Right kidney (tissue), 1 donor: ENCODE measurements around the gene UBASH3A.

Experiments
- DNase-seq: peaks from one replicate; pipeline ENCODE4 v3.0.0-alpha.2; 2016

Gene UBASH3A

DNA sequence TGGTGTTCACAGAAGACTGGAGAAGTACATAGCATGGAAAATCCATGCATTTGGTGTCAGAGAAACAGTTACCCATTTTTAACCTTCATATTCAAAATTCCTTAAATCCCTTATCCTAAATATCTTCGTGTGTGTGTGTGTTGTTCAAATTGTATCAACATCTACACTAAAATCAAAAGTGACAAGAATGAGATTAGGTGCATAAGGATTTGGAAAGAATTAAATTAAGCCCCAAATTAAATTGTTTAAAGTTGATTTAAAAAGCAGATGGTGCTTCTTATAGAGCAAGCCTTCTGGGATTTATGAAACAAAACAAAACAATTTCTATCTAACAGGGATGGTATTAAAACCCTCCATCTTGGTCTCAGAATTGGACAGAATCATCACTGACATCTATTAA, 87.6 kb downstream of the UBASH3A start:
- DNase-seq: no peak

GRCh38 chr21:42492201-42492600, 88.5 kb downstream of the UBASH3A start:
- DNase-seq: no peak

DNA sequence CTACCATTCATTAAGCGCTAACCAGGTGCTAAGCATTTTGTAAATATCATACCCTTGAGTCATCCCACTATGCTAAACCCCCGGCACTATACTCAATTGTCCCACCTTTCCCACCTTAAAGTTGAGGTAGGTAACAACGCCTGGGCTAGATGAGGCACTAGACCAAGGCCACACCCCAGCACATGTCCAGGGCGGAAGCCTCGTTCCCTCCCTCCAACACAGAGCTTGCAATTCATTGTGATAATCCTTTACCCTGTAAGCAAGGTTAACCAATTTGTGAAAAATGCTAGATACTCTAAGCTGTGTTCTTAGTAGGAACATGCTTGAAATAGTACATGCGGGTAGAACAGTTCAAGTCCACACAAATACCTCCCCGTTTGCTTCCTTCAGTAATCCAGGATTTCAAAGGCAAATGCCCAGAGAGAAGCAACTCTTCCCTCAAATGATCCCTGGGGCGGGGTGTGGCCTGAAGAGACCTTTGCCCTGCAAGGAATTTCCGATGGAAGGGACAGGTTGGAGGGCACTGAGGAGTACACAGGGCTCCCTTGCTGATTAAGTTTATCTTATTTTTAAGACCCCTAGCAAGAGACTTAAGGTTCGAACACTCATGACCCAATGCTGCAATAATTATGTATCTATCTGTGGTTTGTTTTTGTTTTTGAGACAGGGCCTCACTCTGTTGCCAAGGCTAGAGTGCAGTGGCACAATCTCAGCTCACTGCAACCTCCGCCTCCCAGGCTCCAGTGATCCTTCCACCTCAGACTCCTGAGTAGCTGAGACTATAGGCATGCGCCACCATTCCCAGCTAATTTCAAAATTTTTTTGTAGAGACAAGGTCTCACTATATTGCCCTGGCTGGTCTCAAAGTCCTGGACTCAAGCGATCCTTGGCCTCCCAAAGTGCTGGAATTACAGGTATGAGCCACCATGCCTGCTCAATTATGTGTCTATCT, 89.7 kb downstream of the UBASH3A start:
- DNase-seq: no peak

DNA sequence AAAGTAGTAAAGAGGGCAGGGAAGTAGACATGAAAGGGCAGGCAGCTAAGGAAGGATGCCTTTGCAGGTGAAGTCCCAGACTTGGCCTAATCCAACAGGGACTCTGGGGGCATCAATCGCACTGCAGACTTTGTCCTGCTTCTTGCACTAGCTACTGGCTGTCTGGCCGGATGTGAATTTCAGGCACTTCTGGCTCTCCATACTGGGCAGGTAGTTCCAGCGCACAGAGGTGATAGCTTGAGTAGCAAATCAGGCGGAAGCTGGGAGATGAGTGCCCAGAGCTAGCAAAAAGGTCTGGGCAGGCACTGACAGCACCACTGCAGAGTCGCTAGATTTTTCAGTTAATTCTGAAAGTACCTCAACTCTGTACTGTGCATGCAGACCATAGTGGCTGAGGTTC, 91.3 kb downstream of the UBASH3A start:
- DNase-seq: no peak

DNA sequence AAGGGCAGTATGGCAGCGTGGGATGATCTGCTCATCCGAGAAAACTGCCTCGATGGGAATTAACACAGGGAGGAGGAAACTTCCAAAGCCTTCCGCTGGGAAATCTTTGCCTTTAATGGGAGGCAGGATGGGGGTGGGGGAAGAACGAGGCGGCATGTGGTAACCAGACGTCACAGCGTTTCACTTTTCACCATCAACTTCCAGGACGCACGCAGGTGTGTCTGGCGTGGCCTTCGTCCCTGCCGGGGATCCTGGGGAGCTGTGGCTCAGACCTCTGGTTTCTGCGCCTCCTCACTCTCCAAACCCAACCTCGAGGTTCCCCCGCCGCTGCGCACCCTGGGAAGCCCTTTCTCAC, 92.0 kb downstream of the UBASH3A start:
- DNase-seq: no peak

- peak; percentile 92 for DNase-seq
Measured at GRCh38 chr21:42496120-42496838, 92.6 kb downstream of the UBASH3A start, which contains the start of gene RSPH1. RSPH1 (minus strand) TSS chr21:42496224; CDS start chr21:42496186, 38 bp downstream.

- no peak for DNase-seq
Measured at GRCh38 chr21:42496839-42497202, 93.1 kb downstream of the UBASH3A start.
